Measurements from ENCODE around the gene TLK2.

The TLK2 gene

DNA sequence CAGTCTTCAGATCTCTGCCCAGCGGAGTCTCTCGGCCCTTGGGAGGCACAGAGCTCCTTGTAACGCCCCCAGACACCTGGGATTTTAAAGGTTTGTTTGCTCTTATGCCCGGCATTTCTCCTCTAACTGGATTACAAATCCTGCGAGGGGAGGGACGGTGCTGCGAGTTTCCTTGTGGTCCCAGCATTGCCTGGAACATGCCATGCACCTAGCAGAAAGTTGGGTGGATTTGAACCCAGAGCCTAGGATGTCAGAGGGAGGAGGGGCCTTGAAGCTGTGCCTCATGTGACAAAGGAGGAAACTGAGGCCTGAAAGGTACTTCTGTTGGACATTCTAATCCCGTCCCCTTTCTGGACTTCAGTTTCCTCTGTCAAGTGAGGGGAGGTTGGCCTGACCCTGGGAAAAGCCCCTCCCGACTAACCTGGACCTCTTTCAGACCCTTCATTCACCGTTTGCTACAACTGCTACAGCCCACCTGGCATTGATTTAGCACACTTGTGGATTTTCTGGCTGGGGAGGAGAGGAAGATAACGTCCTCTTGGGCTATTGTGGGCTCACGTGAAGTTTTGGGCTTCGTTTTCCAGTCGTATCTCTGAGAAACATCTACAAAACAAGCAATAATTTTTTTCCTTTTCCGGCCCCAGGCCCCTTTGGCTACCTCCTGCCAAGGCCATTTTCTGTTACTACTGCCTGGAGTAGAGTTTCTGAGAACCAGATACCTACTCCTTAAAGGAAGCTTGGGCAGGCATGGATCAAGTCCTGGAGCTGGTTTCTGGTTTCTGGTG lies 179.7 kb downstream of the TLK2 start:
- DNase-seq, result no peak

DNA sequence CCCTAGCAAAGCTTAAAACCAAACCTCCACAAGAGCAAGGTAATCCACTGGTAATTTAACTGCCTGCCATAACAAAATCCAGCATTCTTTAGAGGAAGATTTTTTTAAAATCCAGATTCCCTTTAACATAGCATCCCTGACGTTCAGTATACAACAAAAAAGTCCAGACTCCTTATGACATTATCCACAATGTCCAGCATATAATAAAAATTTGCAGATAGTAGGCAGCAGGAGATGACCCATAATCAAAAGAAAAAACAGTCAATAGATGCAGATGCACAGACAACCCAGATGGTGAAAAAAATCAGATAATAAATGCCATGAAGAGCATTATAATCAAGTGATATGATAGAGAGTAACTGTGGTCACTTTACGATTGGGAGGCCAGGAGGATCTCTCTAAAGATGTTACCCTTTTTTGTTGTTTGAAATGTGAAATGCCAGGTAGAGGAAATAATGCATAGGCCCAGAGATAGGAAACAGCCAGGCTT lies 182.0 kb downstream of the TLK2 start:
- DNase-seq, result no peak

DNA sequence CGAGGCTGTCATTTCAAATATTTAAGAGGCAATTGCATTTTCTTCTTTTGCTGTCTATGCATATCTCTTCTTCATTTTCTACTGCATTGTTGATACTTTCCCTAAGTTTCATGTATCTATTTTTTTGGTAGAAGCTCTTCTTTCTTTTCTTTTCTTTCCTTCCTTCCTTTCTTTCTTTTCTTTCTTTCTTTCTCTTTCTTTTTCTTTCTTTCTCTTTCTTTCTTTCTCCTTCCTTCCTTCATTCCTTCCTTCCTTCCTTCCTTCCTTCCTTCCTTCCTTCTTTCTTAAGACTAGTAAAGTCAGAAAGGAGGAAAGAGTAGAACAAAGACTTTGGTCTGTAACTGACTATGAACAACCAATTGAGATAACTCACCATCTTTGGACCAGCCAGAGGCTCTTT lies 182.7 kb downstream of the TLK2 start:
- no peak for DNase-seq

DNA sequence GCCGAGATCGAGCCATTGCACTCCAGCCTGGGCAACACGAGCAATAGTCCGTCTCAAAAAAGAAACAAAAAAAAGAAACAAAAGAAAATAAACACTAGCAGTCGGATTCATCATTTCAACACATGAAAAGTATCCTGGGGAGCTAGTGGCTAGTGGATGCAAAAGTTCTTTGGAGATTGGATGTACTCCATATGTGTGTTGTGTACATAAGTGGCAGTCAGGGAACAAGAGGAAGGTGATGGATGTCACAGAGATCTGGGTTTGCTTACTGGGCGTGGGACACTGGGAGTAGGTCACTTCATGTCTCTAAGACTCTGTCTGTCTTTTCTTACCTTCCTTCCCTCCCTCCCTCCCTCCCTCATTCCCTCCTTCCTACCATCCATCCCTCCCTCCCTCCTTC lies 184.2 kb downstream of the TLK2 start:
- no peak for DNase-seq

All from eye (tissue), 1 donor.